ENCODE measurements around the gene NR2C1.
A peak's percentile ranks its signal among the peaks of the same experiment; 100 is the strongest.

NR2C1 gene

GRCh38 chr12:95072900-95073697 lies at the start of gene NR2C1:
Gene NR2C1 (minus strand): TSS chr12:95073618. CDS start chr12:95067384, 6,234 bp downstream.
- H3K4me3 ChIP-seq (ENCODE audit: low read length), result peak within 1 kb of the TSS; percentile 81
- no peak for TF ChIP-seq CTCF (conservative IDR thresholded peaks at IDR 0.05; ENCODE audit: low read length)
- DNase-seq (ENCODE audit: low read depth), result peak; percentile 91

GRCh38 chr12:95118788-95119179 lies 45.4 kb upstream of the NR2C1 start:
- TF ChIP-seq CTCF (conservative IDR thresholded peaks at IDR 0.05; ENCODE audit: low read length), result no peak
- DNase-seq (ENCODE audit: low read depth), result no peak
- H3K4me3 ChIP-seq (ENCODE audit: low read length), result no peak overlapping the region

- no peak for TF ChIP-seq CTCF (conservative IDR thresholded peaks at IDR 0.05; ENCODE audit: low read length)
- H3K4me3 ChIP-seq (ENCODE audit: low read length), result no peak overlapping the region
- DNase-seq (ENCODE audit: low read depth), result peak; percentile 92
These were observed 44.8 kb upstream of the NR2C1 start for GRCh38 chr12:95118138-95118787.

GRCh38 chr12:95117178-95117599 lies 43.8 kb upstream of the NR2C1 start:
- no peak overlapping the region for H3K4me3 ChIP-seq (ENCODE audit: low read length)

GRCh38 chr12:95116773-95117172 lies 43.4 kb upstream of the NR2C1 start:
- DNase-seq (ENCODE audit: low read depth), result no peak
- H3K4me3 ChIP-seq (ENCODE audit: low read length), result no peak overlapping the region
- no peak for TF ChIP-seq CTCF (conservative IDR thresholded peaks at IDR 0.05; ENCODE audit: low read length)

More at GRCh38 chr12:95117178-95117599, 43.8 kb upstream of the NR2C1 start:
- DNase-seq (ENCODE audit: low read depth), result peak; percentile 78
- peak; percentile 68 for TF ChIP-seq CTCF (conservative IDR thresholded peaks at IDR 0.05; ENCODE audit: low read length)

GRCh38 chr12:95116341-95116740 lies 42.9 kb upstream of the NR2C1 start:
- DNase-seq (ENCODE audit: low read depth), result peak; percentile 9
- no peak for TF ChIP-seq CTCF (conservative IDR thresholded peaks at IDR 0.05; ENCODE audit: low read length)
- H3K4me3 ChIP-seq (ENCODE audit: low read length), result no peak overlapping the region

GRCh38 chr12:95115641-95116040 lies 42.2 kb upstream of the NR2C1 start:
- H3K4me3 ChIP-seq (ENCODE audit: low read length), result no peak overlapping the region
- TF ChIP-seq CTCF (conservative IDR thresholded peaks at IDR 0.05; ENCODE audit: low read length), result no peak
- DNase-seq (ENCODE audit: low read depth), result no peak
